HEK293T (cell line): ENCODE results near the gene ATP1A4.

Experiments
- ARNT ChIP-seq: fragments of 450-650 bp; IDR thresholded peaks from 2 replicates; pipeline ENCODE4 v1.6.1; 2017; ENCODE audit warnings: mild to moderate bottlenecking
- BHLHE40 ChIP-seq: fragments of 450-650 bp; IDR thresholded peaks from 2 replicates; pipeline ENCODE4 v1.6.1; 2016; ENCODE audit warnings: mild to moderate bottlenecking, moderate library complexity, borderline replicate concordance
- CTBP1 ChIP-seq: fragments of 450-650 bp; IDR thresholded peaks from 2 replicates; pipeline ENCODE4 v1.6.1; 2016; ENCODE audit warnings: borderline replicate concordance
- ELF4 ChIP-seq: fragments of 450-650 bp; IDR thresholded peaks from 2 replicates; pipeline ENCODE4 v1.6.1; 2017; ENCODE audit warnings: antibody characterized with exemption
- FOXA1 ChIP-seq: fragments of 450-650 bp; IDR thresholded peaks from 2 replicates; pipeline ENCODE4 v1.6.1; 2016; ENCODE audit warnings: mild to moderate bottlenecking
- HDGF ChIP-seq: fragments of 450-650 bp; IDR thresholded peaks from 2 replicates; pipeline ENCODE4 v1.6.1; 2017; ENCODE audit warnings: antibody characterized with exemption, borderline replicate concordance
- LEF1 ChIP-seq: fragments of 450-650 bp; IDR thresholded peaks from 2 replicates; pipeline ENCODE4 v1.6.1; 2017; ENCODE audit warnings: mild to moderate bottlenecking, borderline replicate concordance
- NFRKB ChIP-seq: fragments of 450-650 bp; IDR thresholded peaks from 2 replicates; pipeline ENCODE4 v1.6.1; 2016; ENCODE audit warnings: mild to moderate bottlenecking, moderate library complexity
- SP1 ChIP-seq: fragments of 450-650 bp; IDR thresholded peaks from 2 replicates; pipeline ENCODE4 v1.6.1; 2017
- SUZ12 ChIP-seq: fragments of 450-650 bp; IDR thresholded peaks from 2 replicates; pipeline ENCODE4 v1.6.1; 2016; ENCODE audit warnings: mild to moderate bottlenecking
- TARDBP ChIP-seq: fragments of 450-650 bp; IDR thresholded peaks from 2 replicates; pipeline ENCODE4 v1.6.1; 2016

DNA sequence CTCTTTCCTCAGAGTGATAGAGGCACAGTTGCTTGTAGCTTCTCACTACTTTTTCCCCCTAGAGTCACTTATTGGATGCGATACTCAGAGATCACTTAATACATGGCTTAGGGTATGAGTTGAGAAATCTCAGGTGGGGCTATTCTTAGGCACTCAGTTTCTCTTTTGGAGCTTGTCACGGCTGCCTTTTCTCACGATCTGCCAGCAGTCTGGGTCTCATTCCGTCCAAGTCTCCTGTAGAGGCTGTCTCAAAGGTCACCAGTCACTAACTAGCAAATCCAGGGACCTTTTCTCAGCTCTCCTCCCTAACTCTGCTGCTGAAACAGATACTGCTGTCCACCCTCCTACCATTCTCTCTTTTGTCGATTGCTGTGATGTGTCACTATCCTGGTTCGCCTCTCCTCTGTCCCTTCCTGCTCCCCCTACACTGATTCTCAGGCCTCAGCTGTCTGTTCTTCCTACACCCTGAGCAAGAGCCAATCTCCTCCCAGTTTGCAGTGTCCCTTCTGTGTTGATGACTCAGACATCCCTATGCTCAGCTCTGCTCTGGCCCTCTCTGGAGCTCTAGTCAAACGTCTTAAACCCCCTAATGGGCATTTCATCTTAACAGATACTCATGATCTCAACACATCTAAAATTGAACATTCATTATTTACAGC is 23.4 kb upstream of the ATP1A4 start:
- TF ChIP-seq FOXA1 (no peak), HDGF (no peak), LEF1 (no peak), BHLHE40 (no peak), ARNT (no peak), NFRKB (no peak), TARDBP (no peak), CTBP1 (no peak), SUZ12 (no peak), ELF4 (no peak), SP1 (no peak)
